Endodermal cell (in vitro differentiated cells): ENCODE results near the gene PAXX. TPM values are rescaled to one million over a fixed set of nuclear protein-coding genes. Genes with fewer than 3 reads are reported as not detected.

ENCODE experiments used
- DNase-seq: peaks from one replicate; pipeline ENCODE4 v3.0.0-alpha.2; 2017
- H3K27ac ChIP-seq: 2 replicates; pipeline ENCODE4 v1.5.1; 2013; ENCODE audit warnings: mild to moderate bottlenecking, low read depth, low read length, moderate library complexity
- H3K27me3 ChIP-seq: 2 replicates; pipeline ENCODE4 v1.6.1; 2013; ENCODE audit warnings: mild to moderate bottlenecking, low read length, moderate library complexity; ENCODE audit not compliant: insufficient read depth, control insufficient read depth, poor library complexity, severe bottlenecking
- H3K36me3 ChIP-seq: 2 replicates; pipeline ENCODE4 v1.7.0; 2013; ENCODE audit warnings: mild to moderate bottlenecking, low read length, moderate library complexity; ENCODE audit not compliant: control insufficient read depth, insufficient read depth
- H3K4me1 ChIP-seq: one replicate; pipeline ENCODE4 v1.7.0; 2013; ENCODE audit warnings: low read length; ENCODE audit not compliant: control insufficient read depth, insufficient read depth
- H3K4me3 ChIP-seq: 2 replicates; pipeline ENCODE4 v1.5.1; 2013; ENCODE audit warnings: mild to moderate bottlenecking, low read length, moderate library complexity
- H3K9ac ChIP-seq: 2 replicates; pipeline ENCODE4 v1.6.1; 2013; ENCODE audit warnings: mild to moderate bottlenecking, low read length, moderate library complexity; ENCODE audit not compliant: poor library complexity, severe bottlenecking; ENCODE audit errors: extremely low read depth
- H3K9me3 ChIP-seq: 2 replicates; pipeline ENCODE4 v1.6.1; 2013; ENCODE audit warnings: mild to moderate bottlenecking, low read length, moderate library complexity; ENCODE audit not compliant: control insufficient read depth
- H3K27ac Mint-ChIP-seq: 2 replicates; pipeline ENCODE4 v1.8.0; 2020; ENCODE audit warnings: mixed read lengths
- H3K27me3 Mint-ChIP-seq: 2 replicates; pipeline ENCODE4 v1.8.0; 2021; ENCODE audit warnings: mild to moderate bottlenecking, mixed read lengths; ENCODE audit not compliant: insufficient read depth
- H3K36me3 Mint-ChIP-seq: 2 replicates; pipeline ENCODE4 v1.8.0; 2020; ENCODE audit warnings: low read depth, mixed read lengths
- H3K4me1 Mint-ChIP-seq: 2 replicates; pipeline ENCODE4 v1.8.0; 2020; ENCODE audit warnings: mixed read lengths
- H3K4me3 Mint-ChIP-seq: 2 replicates; pipeline ENCODE4 v1.8.0; 2020; ENCODE audit warnings: mild to moderate bottlenecking, moderate library complexity, mixed read lengths
- H3K9me3 Mint-ChIP-seq: 2 replicates; pipeline ENCODE4 v1.8.0; 2020; ENCODE audit warnings: mild to moderate bottlenecking, mixed read lengths
- WGBS, 2 experiments: methylation state at CpG; one replicate each; pipeline versions ENCODE4 v1.1.5 to v1.1.7; 2013; ENCODE audit warnings: missing lambda C conversion rate in 2 of 2, mixed read lengths in 1 of 2; ENCODE audit not compliant: insufficient coverage in 1 of 2, insufficient read length in 1 of 2; 5-methylcytosine and 5-hydroxymethylcytosine counted together
- total RNA-seq, 2 donors: library from RNA; stranded (reverse); fragmentation: NEBNext Ultra II Directional in 1 of 2; extraction: Animal tissue kit (Norgen Biotek cat#: 25700) in 1 of 2; gene quantifications; 2 replicates in 1 of 2; 3 replicates in 1 of 2; pipeline ENCODE4 v1.2.1, GENCODE V29; 2021
- TF ChIP-seq, protein P1 (sequence below): fragments of 200-600 bp; sonication (generic); conservative IDR thresholded peaks from 2 replicates; pipeline ENCODE4 v1.5.0; 2021; ENCODE audit warnings: antibody characterized with exemption, mild to moderate bottlenecking

PAXX gene
- total RNA-seq, 2 donors from 2014 or later = 58.3 to 66.7 TPM

DNA sequence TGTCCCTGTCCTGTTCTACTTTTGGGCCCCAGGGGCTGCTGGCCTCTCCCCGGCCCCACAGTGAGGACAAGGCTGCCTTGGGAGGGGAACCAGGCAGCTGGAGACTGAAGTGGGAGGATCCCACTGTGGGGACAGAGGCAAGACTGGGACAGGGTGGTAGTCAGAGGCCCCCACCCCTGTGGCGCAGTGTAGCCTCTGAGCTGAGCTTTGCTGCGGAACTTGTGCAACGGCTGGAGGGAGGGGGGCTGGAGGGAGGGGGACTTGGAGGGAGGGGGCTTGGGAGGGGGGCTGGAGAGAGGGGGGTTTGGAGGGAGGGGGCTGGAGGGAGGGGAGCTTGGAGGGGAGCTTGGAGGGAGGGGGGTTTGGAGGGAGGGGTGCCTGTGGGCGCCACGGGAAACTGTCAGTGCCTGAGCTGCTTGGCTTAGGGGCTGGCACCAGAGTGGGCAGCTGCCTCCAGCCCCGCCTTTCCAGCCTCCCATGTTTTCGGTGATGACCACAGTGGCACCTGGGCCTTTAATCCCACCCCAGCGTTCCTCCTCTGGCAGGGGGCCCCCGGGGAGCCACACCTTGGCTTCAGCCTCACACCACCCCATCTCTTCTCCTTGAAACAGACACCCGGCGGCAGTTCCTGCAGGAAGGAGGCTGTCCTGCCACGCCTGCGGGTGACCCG is 42.0 kb downstream of the PAXX start:
- H3K36me3 Mint-ChIP-seq = peaks cover 11% of the 10 kb centered on the region
- Histone ChIP-seq H3K27ac (no peak overlapping the region), H3K27me3 (peaks cover 4% of the 10 kb centered on the region), H3K4me1 (no peaks in the 10 kb centered on the region), H3K9ac (no peak overlapping the region), H3K36me3 (peaks cover 7% of the 10 kb centered on the region), H3K4me3 (no peak overlapping the region), H3K9me3 (no peaks in the 10 kb centered on the region)
- no peak overlapping the region for H3K27ac Mint-ChIP-seq
- H3K4me1 Mint-ChIP-seq = no peaks in the 10 kb centered on the region
- TF ChIP-seq, protein P1, sequence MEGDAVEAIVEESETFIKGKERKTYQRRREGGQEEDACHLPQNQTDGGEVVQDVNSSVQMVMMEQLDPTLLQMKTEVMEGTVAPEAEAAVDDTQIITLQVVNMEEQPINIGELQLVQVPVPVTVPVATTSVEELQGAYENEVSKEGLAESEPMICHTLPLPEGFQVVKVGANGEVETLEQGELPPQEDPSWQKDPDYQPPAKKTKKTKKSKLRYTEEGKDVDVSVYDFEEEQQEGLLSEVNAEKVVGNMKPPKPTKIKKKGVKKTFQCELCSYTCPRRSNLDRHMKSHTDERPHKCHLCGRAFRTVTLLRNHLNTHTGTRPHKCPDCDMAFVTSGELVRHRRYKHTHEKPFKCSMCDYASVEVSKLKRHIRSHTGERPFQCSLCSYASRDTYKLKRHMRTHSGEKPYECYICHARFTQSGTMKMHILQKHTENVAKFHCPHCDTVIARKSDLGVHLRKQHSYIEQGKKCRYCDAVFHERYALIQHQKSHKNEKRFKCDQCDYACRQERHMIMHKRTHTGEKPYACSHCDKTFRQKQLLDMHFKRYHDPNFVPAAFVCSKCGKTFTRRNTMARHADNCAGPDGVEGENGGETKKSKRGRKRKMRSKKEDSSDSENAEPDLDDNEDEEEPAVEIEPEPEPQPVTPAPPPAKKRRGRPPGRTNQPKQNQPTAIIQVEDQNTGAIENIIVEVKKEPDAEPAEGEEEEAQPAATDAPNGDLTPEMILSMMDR = no peak
- DNase-seq = no peak
- WGBS, 2 experiments = 80 to 85% methylated on average over 2 to 13 of the region's 15 CpGs
- no peak overlapping the region for H3K4me3 Mint-ChIP-seq
- H3K27me3 Mint-ChIP-seq = peaks cover 6% of the 10 kb centered on the region
- no peaks in the 10 kb centered on the region for H3K9me3 Mint-ChIP-seq

DNA sequence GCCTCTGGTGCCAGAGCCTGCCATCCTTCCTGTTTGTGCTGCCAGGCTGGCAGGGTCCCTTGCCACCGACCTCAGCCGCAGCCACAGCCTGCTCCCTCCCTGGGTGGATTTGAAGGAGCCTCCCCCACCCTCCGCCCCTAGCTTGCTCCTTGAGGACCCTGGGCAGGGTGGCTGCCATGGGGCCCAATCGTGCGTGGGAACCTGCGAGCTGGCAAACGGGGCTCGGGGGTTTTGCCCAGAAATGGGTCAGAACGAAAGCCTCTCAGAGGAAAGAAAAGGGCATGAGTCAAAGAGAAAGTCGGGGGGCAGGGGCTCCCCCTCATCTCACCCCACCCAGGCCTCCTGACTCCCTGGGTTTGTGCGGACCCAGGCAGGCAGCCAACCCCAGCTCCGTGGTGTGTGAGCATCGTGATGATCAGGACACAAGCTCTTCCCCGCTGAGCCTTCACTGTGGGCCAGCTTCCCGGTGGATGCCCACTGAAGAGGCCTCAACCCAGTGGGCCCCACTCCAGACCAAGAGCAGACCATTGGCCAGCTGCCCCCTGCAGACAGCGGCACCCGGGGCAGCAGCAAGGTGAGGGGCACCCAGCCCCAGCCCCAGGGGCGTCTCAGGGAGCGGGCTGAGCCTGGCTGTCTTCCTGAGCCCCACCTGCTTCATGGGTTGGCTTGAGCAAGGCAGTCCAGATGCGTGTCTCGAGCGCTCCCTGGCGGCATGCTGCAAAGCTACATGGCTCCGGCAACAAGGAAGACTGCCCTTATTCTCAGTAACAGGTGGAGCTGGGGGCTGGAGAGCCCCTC is 42.7 kb downstream of the PAXX start:
- H3K27ac Mint-ChIP-seq = no peak overlapping the region

DNA sequence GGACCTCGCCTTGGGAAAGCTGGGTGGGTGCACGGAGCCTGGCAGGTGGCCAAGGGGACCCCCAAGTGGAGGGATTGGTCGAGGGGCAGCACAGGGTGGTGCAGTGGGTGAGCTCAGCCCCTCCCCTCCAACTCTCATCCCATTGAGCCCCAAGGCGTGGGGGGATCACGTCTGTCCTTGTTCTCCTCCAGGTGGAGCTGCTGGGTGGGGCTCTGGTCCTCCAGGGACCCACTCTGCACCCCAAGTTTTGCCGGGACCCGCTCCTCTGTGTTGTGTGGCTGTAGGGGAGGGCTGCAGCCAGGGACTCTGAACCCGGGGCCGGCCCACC is 43.2 kb downstream of the PAXX start:
- DNase-seq = no peak
- Mint-ChIP-seq H3K4me3 (no peak overlapping the region), H3K36me3 (peaks cover 12% of the 10 kb centered on the region), H3K27ac (no peak overlapping the region), H3K4me1 (no peaks in the 10 kb centered on the region), H3K9me3 (no peaks in the 10 kb centered on the region), H3K27me3 (peaks cover 4% of the 10 kb centered on the region)
- TF ChIP-seq, protein P1 = no peak
- WGBS, 2 experiments = 33 to 37% methylated on average over 5 to 9 of the region's 9 CpGs
- H3K9ac ChIP-seq = no peak overlapping the region
- no peaks in the 10 kb centered on the region for H3K4me1 ChIP-seq
- H3K4me3 ChIP-seq = no peak overlapping the region
- no peaks in the 10 kb centered on the region for H3K9me3 ChIP-seq
- peaks cover 3% of the 10 kb centered on the region for H3K27me3 ChIP-seq
- H3K27ac ChIP-seq = no peak overlapping the region
- peaks cover 10% of the 10 kb centered on the region for H3K36me3 ChIP-seq

More for the DNA sequence above, 42.7 kb downstream of the PAXX start:
- no peaks in the 10 kb centered on the region for H3K4me1 Mint-ChIP-seq
- Histone ChIP-seq H3K27me3 (peaks cover 3% of the 10 kb centered on the region), H3K4me1 (no peaks in the 10 kb centered on the region), H3K4me3 (no peak overlapping the region), H3K27ac (no peak overlapping the region), H3K36me3 (peaks cover 10% of the 10 kb centered on the region), H3K9me3 (no peaks in the 10 kb centered on the region), H3K9ac (no peak overlapping the region)
- DNase-seq = peak; percentile 95
- H3K4me3 Mint-ChIP-seq = no peak overlapping the region
- TF ChIP-seq, protein P1 = peak; percentile 88
- H3K36me3 Mint-ChIP-seq = peaks cover 12% of the 10 kb centered on the region
- H3K27me3 Mint-ChIP-seq = peaks cover 4% of the 10 kb centered on the region
- 43 to 46% methylated on average over 9 to 24 of the region's 24 CpGs for WGBS, 2 experiments
- H3K9me3 Mint-ChIP-seq = no peaks in the 10 kb centered on the region
